Measurements from ENCODE around the gene EMSY. TPM values are rescaled to one million over a fixed set of nuclear protein-coding genes. Genes with fewer than 3 reads are reported as not detected.

Gene EMSY
- total RNA-seq, 1 experiment from 2014 or later, result 29.3 TPM

- no peak overlapping the region for H4K5ac ChIP-seq (ENCODE audit: insufficient read length, low read depth, low read length)
Measured at GRCh38 chr11:76493626-76494539, 49.1 kb downstream of the EMSY start.

More at GRCh38 chr11:76493626-76494539, 49.1 kb downstream of the EMSY start:
- Histone ChIP-seq H3K18ac (ENCODE audit: insufficient read length, low read depth, low read length) (no peak overlapping the region), H2BK12ac (ENCODE audit: insufficient read length, low read depth, low read length) (no peak overlapping the region), H2BK120ac (ENCODE audit: low read depth, low read length, poor library complexity, severe bottlenecking) (no peak overlapping the region), H3K27me3 (ENCODE audit: insufficient read depth, low read length) (no peaks in the 10 kb centered on the region), H4K20me1 (ENCODE audit: control insufficient read depth, insufficient read depth, insufficient read length) (no peaks in the 10 kb centered on the region), H3K56ac (ENCODE audit: insufficient read length, low read depth, low read length) (no peak overlapping the region), H4K91ac (ENCODE audit: insufficient read length, low read depth, low read length) (no peak overlapping the region), H3K23ac (ENCODE audit: insufficient read length, low read depth, low read length) (no peak overlapping the region), H3K27ac (ENCODE audit: insufficient read length, low read depth, low read length) (no peak overlapping the region), H3K79me2 (ENCODE audit: insufficient read depth, low read length) (no peaks in the 10 kb centered on the region), H3T11ph (ENCODE audit: low read length) (no peak overlapping the region), H3K4me2 (ENCODE audit: insufficient read depth, insufficient read length, low read length) (no peak overlapping the region), H3K9ac (ENCODE audit: extremely low read depth, insufficient read length, low read length) (no peak overlapping the region), H2AFZ (ENCODE audit: low read length) (no peak overlapping the region), H3K4me1 (ENCODE audit: insufficient read depth, low read length) (no peaks in the 10 kb centered on the region), H4K8ac (replicated peaks; ENCODE audit: insufficient read length, low read depth, low read length) (no peak overlapping the region), H3K79me1 (ENCODE audit: insufficient read depth, low read depth, low read length, poor library complexity, severe bottlenecking) (no peaks in the 10 kb centered on the region), H3K4ac (ENCODE audit: low read depth, low read length) (no peak overlapping the region), H2BK5ac (ENCODE audit: insufficient read length, low read length) (no peak overlapping the region), H2AK5ac (ENCODE audit: insufficient read length, low read length) (no peak overlapping the region), H3K14ac (ENCODE audit: insufficient read depth, low read length) (no peak overlapping the region), H3K23me2 (ENCODE audit: insufficient read length, low read depth, low read length, poor library complexity, severe bottlenecking) (no peaks in the 10 kb centered on the region), H2BK20ac (ENCODE audit: low read depth, low read length, poor library complexity, severe bottlenecking) (no peak overlapping the region), H2BK15ac (ENCODE audit: low read depth, low read length) (no peak overlapping the region), H3K9me3 (ENCODE audit: control insufficient read depth, low read depth, low read length) (no peaks in the 10 kb centered on the region)
- TF ChIP-seq CTCF (conservative IDR thresholded peaks at IDR 0.05), result no peak
- no peak for DNase-seq
- Mint-ChIP-seq H3K4me1 (no peaks in the 10 kb centered on the region), H3K27me3 (ENCODE audit: low read depth) (no peaks in the 10 kb centered on the region), H3K27ac (no peak overlapping the region; a peak in 1 of 7 replicates), H3K4me3 (no peak overlapping the region), H3K36me3 (ENCODE audit: insufficient read depth in 1 of 3, low read depth in 3 of 3) (peaks cover 17 to 41% (median 28%) of the 10 kb centered on the region in 3 experiments), H3K9me3 (peaks cover 0 to 2% of the 10 kb centered on the region in 2 experiments; a peak in 1 of 5 replicates)
- no CpG with 5 or more reads among the region's 25 CpGs for WGBS (ENCODE audit: extremely low coverage, insufficient read length, low lambda C conversion rate)

Measured in H9 (cell line).